Stimulated activated CD8-positive, alpha-beta memory T cell treated with anti-CD3 and anti-CD28 coated beads, Interleukin-15, amount 100 ng/mL, for 4 hours (primary cell): ENCODE results near the gene SCO2.
A peak's percentile ranks its signal among the peaks of the same experiment; 100 is the strongest.

Experiments used
- DNase-seq, 2 donors: peaks; one replicate each; pipeline ENCODE4 v3.0.0-alpha.2; 2020; ENCODE audit warnings: low read depth in 2 of 2

Gene SCO2

DNA sequence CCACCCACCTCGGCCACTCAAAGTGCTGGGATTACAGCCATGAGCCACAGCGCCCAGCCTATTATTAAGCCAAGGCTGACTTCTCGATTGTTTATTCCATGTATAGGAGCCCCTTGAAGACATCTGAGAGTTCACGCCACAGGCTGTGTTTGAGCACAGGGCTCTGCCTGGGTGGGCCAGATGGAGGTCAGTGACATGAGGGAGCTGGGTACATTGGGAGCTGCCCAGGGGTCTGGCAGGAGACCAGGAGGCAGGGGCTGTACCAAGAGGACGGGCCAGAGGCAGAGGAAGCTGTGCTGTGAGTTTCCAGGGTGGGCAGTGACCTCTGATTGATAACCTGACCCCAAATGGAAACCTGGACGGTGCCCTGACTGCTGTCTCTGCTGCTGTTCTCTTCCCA lies 23.3 kb downstream of the SCO2 start:
- no peak for DNase-seq

DNA sequence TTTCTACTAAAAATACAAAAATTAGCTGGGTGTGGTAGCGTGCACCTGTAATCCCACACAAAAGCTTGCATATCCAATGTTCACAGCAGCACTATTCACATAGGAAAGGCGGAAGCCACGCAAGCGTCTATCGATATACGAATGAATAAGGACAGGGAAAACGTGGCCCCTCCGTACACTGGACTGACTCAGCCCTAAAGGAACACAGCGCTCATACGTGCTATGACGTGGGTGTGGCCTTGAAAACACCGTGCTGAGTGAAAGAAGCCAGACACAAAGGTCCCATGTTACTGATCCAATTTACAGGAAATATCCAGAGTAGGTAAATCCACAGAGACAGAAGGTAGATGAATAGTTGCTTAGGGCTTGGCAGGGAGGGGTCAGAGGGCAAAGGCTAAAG lies 24.9 kb downstream of the SCO2 start:
- DNase-seq = no peak

DNA sequence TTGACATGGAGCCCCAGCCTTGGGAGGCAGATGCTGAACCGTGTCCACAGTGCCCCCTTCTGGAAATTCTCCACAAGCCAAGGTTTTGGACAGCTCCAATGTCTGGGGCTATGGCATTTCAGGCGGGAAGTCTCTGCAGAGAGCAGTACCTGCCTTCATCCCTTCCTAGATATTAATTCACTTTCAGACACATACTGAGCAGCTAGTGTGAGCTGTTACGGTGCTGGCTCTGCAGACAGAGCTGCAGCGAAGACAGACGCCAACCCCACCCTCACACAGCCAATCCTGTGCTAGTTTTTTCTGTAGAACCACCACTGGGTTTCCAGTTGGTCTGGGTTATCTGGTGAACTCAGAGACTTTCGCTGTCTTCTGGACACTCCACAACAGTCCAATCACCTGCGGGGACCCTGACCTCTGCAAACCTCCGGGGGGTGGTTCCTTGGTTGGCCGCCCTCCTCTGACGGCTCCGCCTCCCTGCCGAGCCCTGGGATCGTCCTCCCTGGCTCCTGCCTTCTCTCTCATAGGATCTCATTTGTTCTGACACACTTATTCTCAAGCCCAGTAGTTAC lies 27.0 kb downstream of the SCO2 start:
- peak; percentile 29 to 45 for DNase-seq

DNA sequence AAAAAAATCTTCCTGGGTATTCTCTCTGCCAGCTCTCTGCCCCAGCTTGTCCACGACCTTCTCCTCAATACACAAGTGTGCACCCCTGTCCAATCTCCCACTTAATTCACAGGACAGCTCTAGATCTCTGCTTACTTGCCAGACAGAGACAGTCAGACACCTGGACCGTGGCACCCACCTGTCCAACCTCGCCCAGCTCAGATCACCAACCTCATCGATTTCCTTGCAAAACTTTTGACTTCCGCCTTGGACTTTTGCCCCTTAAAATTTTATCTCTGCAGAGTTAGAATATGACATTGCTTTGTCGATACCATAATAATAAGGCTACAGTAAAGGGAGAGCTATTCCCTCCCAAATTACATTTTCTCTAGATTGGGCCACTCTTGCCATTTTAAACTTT lies 28.3 kb downstream of the SCO2 start:
- DNase-seq = no peak

DNA sequence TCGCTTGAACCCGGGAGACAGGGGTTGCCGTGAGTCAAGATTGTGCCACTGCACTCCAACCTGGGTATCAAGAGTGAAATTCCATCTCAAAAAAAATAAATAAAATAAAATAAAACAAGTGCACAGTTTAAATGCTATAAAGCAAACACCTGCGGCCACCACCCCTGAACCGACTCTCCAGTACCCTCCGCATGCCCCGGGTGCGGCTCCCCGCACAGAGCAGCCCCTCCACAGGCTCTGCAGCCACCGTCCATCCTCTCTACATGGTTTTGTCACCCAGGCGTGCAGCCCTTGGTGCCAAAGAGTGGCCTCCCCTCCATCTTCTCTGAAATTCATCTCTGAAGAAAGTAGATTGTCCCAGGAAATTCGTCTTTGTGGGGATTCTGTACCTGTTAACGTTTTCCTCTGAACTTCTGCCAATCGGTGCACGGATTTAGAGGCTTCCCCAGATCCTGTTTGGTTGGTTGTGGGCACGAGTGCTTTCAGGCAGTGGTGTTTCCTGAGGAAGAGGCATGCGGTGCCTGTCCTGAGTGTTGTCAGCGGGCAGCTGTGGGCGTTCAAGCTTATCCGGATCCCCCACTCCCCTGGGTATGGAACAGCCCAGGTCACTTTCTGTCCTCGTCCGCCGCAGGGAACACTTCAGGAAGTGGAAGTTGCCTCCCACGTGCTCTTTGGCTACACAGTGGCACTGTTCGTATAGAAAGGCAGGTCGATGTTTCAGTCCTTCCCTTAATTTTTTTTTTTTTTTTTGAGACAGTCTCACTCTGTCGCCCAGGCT lies 34.7 kb downstream of the SCO2 start:
- no peak for DNase-seq

DNA sequence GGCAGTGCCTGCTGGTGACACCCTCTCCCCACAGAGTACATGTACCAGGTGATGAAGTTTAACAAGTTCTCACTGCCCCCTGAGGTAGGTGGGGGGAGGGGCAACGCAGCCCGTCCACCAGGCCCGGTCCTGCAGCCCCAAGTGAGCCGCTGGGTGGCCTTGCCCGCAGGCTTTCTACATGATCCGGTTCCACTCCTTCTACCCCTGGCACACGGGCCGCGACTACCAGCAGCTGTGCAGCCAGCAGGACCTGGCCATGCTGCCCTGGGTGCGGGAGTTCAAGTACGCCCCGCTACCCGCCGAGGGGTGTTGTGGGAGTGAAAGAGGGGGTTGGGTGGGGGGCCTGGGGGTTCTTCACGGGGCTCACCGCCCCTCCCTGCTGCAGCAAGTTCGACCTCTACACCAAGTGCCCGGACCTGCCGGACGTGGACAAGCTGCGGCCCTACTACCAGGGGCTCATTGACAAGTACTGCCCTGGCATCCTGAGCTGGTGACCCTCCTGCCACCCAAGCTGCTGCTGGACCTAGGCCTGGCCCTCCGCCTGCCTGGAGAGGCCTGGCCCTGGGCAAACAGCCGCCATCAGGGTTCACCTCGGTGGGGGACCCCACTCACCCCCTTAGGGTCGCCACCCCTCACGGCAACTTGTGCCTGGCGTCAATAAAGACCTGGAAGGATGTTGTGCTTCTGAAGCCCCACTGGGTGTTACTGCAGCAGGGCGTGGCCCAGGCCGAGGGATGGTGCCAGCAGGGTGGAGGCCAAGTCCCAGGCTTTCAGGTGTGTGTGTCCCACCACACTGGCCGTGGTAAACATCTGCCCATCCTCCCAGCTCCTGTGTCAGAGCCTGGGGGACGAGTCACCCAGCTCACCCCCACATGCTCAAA lies 35.8 kb downstream of the SCO2 start:
- no peak for DNase-seq

DNA sequence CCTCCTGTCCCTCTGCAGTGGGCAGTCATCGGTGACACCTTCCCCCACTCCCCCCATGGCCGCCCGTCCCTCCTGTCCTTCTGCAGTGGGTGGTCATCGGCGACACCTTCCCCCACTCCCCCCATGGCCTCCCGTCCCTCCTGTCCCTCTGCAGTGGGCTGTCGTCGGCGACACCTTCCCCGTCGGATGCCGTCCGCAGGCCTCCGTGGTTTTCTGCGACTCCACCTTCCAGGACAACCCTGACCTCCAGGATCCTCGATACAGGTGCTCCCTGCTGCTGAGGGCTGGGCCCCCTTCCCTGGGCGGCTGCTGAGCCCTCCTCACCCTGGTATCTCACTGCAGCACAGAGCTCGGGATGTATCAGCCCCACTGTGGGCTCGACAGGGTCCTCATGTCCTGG lies 36.5 kb downstream of the SCO2 start:
- no peak for DNase-seq

DNA sequence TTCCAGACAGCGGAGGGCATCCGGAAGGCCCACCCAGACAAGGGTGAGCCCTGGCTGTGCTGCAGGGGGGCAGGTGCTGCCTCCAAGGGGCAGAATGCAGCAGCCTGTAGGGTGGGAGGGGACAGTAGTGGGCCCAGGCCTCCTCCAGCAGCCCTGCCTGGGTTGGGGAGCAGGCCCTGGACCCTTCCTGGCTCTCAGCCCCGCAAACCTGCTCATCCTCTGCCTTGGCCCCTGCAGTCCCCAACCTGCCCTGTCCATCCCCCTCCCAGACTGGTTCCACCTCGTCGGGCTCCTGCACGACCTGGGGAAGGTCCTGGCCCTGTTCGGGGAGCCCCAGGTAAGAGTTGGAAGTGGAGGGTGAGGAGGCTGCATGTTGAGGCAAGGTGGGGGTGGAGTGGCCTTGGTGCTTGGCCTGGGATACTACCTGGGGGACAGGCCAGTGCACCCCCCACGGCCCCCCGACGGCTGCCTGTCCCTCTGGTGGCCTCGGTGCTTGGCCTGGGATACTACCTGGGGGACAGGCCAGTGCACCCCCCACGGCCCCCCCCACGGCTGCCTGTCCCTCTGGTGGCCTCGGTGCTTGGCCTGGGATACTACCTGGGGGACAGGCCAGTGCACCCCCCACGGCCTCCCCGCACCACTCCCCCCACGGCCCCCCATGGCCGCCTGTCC lies 37.3 kb downstream of the SCO2 start:
- DNase-seq = no peak

DNA sequence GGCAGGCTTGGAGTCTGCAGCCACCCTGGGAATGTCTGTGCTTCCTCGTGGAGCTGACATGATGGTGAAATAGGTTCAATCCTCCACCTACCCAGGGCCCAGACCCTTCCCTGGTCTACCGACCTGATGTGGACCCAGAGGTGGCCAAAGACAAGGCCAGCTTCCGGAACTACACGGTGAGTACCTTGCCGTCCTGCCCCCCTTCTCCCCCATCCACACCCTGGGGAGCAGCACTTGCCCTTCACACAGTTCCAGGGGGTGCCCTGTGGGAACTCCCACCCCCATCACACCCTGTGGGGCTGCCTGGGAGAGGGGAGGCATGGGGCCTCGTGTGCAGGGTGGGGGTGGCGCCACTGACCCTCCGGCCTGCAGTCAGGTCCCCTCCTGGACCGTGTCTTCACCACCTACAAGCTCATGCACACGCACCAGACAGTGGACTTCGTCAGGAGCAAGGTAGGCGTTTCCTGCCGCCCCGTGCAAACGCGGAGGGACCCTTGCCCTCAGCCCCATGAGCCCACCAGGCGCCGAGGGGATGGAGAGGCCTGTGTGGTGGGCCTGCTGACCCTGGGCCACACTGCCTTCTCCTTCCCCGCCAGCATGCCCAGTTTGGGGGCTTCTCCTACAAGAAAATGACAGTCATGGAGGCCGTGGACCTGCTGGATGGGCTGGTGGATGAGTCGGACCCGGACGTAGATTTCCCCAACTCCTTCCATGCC lies 38.0 kb downstream of the SCO2 start:
- no peak for DNase-seq

DNA sequence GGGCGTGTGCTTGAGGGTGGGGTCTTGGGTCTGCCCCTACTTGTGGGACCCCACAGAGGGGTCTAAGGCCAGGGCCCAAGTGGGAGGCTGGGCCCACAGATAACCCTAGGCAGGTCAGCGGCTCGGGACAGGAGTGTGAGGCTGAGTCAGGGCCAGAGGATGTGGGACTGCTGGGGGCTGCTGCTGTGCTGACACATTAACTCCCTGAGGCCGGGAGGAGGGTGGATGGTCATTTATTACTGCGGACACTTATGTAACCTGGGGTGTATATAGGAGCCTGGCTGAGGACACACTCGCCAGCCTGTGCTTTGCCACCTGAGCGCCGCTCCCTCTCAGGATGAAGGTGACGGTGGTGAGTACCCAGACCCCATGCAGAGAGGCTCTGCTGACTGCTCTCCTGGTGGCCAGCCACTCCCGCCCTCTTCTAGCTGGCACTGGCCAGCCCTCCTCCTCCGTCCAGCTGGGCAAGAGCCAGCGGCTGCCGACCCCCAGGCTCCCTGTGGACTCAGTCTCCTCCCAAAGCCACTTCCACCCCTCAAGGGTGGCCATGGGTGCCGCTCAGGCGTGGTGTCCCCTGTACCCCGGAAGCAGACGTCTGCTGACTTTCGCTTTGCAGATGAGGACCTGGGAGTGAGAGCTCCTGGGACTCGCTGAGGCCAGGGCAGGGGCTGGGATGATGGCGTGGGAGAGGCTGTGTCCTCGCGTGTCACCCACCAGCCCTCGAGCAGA lies 38.7 kb downstream of the SCO2 start, which contains the start of gene MIOX:
TSS of gene MIOX (plus strand) at position 299 of the 729 bp plus-strand sequence. CDS start at position 338, 39 bp downstream.
- DNase-seq = no peak

DNA sequence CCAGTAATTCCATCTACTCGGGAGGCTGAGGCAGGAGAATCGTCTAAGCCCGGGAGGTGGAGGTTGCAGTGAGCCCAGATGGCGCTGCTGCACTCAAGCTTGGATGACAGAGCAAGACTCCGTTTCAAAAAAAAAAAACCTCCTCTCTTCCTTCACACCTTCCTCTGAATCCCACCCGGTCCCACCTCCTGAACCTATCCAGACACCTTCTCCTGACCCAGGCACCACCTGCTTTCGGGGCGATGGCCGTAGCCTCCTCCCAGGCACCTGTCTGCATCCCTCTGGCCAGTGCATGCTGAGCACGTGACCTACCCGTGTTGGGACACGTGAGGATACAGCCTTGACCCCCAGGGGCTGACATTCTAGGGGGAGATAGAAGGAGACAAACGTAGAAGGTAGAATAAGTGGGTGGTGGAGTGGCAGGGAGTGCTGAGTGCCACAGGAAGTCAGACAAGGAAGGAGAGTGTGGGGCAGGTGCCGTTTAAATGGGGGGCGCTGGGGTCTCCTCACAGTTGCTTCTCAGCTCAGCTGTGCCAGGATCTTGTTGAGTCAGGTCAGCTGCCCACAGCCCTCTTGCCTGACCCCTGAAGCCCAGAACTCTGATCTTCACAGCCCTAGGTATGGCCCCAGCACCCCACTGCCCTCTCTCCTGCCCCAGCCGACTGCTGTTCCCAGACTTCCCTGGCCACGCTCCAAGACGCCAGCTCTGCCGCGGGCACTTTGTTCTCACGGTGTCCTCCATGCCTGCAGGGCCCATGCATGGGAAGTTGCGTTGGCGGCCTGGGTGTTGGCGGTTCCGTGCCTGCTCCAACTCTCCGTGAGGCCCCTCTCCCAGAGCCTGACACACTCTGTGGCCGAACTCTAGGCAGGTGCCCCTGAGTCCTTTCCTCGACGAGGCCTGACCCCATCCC lies 39.9 kb downstream of the SCO2 start:
- no peak for DNase-seq

DNA sequence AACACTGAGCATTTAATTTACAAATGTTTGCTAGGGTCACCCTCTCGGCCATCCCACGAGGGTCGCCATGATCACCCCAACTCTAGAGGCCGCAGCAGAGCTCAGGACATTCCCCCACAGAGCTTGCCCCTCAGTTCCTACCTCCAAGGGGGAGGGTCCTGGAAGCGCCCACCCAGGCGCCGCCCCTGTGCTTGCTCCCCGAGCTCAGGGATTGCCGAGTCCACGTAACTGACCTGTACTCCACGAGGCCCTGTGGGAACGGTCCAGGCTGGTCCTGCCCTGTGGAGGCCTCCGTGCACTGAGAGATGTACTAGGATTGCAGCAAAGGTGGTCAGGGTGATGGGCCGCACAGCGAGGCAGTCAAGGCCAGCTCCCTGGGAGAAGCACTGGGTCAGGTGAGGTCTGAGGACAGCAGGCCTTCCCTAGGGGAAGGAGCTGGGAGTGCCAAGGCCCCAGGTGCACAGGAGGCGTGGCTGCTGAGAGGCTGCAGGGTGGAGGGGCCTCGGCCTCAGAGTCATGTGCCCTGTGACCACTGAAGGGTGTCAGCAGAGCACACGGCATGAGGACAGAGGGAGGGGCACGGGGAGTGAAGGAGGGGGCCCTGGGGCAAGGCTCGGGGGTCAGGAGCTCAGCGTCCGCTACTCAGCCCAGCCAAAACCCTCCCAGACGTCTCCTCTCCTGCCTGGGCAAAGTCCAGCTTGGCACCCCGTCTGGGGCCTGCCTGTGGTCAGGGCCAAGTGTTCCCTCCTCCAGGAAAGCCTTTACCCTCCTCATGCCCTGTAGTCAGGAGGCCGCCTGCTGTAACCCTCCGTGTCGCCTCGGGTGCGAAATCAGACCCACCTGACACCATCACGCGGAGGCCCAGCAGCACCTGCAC lies 41.2 kb downstream of the SCO2 start:
- no peak for DNase-seq

DNA sequence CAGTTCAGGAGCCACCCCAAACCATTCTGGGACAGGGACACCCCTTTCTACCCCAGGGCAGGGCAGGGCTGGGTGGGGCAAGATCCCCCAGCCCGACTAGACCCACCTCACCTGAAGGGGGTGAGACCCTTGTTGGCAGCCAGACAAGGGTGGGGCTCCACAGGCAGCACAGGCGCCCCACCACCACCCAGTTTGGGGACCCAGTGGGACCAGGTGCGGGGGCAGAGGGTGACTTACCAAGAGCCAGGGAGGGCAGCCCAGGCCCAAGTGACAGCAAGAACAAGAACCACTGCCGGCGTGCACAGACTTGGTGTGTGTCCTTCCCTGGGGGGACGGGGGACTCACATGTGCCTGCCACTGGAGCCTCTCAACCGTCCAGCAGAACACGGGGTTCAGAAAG lies 41.8 kb downstream of the SCO2 start:
- no peak for DNase-seq

DNA sequence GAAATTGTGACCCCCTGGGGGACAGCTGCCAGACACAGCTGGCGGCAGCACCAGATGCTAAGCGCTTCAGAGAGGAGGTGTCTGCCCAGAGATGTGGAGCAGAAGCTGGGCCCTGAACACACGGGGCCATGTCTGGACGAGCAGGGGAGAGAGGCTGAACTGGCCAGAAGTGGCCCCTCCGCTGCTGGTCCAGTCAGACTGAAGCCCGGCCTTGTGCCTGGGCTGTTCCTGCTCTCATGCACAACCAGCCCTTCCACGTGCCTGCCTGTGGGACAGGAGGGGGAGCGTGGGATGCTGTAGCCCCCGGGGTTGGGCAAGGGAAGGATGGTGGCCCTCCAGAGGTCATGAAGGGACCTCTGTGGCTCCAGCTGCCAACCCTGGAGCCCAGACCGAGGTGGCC lies 42.3 kb downstream of the SCO2 start:
- DNase-seq = no peak

DNA sequence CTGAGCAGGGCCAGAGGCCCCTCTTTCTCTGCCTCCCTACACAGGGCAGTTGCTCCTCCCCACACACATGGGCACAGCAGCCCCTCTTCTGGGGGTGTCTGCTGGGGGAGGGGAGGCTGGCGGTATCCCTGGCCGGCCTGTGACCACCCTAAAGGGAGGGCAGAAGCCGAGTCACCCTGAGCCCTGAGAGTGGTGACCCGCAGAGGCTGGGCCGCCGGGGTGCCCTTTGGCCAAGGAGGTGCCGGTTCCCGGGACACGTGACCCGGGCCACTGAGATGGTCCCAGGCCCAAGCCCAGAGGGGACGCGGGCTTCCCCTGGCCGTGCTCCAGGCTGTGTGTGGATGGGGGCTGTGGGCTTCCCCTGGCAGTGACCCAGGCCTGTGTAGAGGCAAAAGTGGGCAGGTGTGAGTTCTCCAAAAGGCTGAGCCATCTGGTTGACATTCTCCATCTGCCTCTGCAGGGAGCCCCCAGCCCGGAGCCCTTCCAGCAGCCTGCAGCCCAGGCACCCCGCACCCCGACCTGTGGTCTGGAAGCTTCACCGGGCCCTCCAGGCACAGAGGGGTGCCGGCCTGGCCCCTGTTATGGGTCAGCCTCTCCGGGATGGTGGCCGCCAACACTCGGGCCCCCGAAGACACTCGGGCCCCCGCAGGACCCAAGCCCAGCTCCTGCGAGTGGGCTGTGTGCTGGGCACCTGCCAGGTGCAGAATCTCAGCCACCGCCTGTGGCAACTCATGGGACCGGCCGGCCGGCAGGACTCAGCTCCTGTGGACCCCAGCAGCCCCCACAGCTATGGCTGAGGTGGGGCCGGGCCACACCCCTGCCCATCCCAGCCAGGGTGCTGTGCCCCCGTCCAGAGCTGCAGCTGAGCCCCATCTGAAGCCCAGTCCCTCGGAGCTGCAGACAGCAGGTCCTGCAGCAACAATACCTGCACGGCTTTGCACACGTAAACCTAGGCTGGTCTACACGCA lies 43.0 kb downstream of the SCO2 start:
- no peak for DNase-seq

DNA sequence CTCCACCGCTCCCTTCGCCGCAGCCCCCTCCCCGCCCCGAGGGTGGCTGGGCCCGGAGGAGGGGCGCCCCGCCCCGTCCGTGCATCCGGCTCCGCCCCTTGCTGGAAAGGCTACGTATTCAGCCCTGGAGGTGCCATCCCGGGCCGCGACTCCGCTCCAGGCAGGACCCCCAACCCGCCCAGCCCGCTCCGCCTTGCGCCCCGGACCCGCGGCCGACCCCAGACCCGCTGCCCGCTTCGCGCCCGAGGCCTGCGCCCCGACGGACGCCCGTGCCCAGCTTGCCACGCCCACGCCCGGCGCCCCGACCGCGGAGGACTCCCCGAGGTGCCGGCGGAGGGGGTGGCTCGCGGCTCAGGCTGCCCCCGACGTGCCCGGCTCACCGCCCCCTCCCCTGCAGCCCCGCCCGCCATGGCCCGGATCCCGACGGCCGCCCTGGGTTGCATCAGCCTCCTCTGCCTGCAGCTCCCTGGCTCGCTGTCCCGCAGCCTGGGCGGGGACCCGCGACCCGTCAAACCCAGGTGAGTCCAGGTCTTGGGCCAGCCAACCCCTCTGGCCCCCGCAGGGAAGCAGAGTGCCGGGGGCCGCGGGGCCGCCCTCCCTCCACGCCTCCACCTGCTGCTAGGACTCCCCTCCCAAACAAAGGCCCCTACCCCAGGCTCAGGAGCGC lies 43.8 kb downstream of the SCO2 start, which contains the start of gene ADM2:
TSS of gene ADM2 (plus strand) at position 104 of the 667 bp plus-strand sequence. CDS start at position 409, 305 bp downstream.
- DNase-seq = peak in 1 of 2 donors; percentile 50

DNA sequence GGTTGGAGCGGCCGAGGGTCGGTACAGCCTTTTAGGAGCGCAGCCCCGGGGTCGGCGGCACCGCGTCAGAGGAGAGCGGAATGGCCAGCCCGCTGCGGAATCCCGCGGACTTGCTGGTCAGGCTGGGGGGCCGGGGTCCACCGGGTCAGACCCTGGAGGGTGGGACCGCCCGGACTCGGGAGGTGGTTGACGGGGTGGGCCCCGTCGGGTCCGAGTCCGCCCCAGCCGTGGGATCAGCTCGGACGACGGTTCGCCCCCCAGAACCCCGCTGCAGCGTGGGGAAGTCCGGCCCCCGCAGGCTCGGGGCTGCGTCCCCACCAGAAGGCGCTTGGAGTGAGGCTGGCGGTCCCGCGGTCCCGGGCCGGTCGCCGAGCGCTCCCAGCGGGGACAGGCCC lies 44.4 kb downstream of the SCO2 start:
- DNase-seq = no peak
